MCF 10A (cell line): ENCODE results near the gene SPATA46. TPM values are rescaled to one million over a fixed set of nuclear protein-coding genes. Genes with fewer than 3 reads are reported as not detected.

Source experiments
- BruUV-seq: library from RNA; stranded (reverse); fragments of 400-500 nt; replicated peaks from 2 replicates; lab custom pipeline; 2021; lab: Mats Ljungman, UMichigan
- CTCF ChIA-PET: fragments of 300-600 bp; sonication (Branson Sonifier 250); formaldehyde crosslinking; extraction: SDS; loops from one replicate; lab custom pipeline; 2021; ENCODE audit warnings: antibody characterized with exemption, inconsistent platforms; lab: Yijun Ruan, JAX
- POLR2A ChIA-PET: fragments of 300-600, 350-650 bp; sonication (Branson Sonifier 250); formaldehyde crosslinking; extraction: SDS; loops from one replicate; lab custom pipeline; 2020; ENCODE audit warnings: antibody characterized with exemption, inconsistent platforms; lab: Yijun Ruan, JAX
- DNase-seq: peaks from one replicate; pipeline ENCODE4 v3.0.0-alpha.2; 2018; ENCODE audit not compliant: unreplicated experiment
- H3K27ac Mint-ChIP-seq: one replicate; pipeline ENCODE4 v1.8.0; 2022; ENCODE audit warnings: mild to moderate bottlenecking, low read depth, mixed read lengths; ENCODE audit not compliant: unreplicated experiment
- H3K27me3 Mint-ChIP-seq: one replicate; pipeline ENCODE4 v1.8.0; 2022; ENCODE audit warnings: mixed read lengths; ENCODE audit not compliant: insufficient read depth, unreplicated experiment
- H3K36me3 Mint-ChIP-seq: one replicate; pipeline ENCODE4 v1.8.0; 2022; ENCODE audit warnings: mild to moderate bottlenecking, moderate library complexity, mixed read lengths; ENCODE audit not compliant: insufficient read depth, unreplicated experiment
- H3K4me1 Mint-ChIP-seq: one replicate; pipeline ENCODE4 v1.8.0; 2022; ENCODE audit warnings: mixed read lengths; ENCODE audit not compliant: insufficient read depth, unreplicated experiment
- H3K4me3 Mint-ChIP-seq: one replicate; pipeline ENCODE4 v1.8.0; 2022; ENCODE audit warnings: mild to moderate bottlenecking, moderate library complexity, mixed read lengths; ENCODE audit not compliant: unreplicated experiment
- H3K9me3 Mint-ChIP-seq: one replicate; pipeline ENCODE4 v1.8.0; 2022; ENCODE audit warnings: mixed read lengths; ENCODE audit not compliant: unreplicated experiment
- intact Hi-C: fragments of 100-400 bp; cut with micrococcal nuclease; formaldehyde crosslinking; loops from 2 replicates; pipeline ENCODE4 v1.14.1; 2022
- total RNA-seq: library from RNA; stranded (reverse); gene quantifications from 2 replicates; pipeline ENCODE4 v1.2.3, GENCODE V29; 2022
- TF ChIP-seq, protein P1 (sequence below): fragments of 200-600 bp; IDR thresholded peaks from one replicate; pipeline ENCODE4 v1.8.0; 2022; ENCODE audit warnings: antibody characterized with exemption, mild to moderate bottlenecking; ENCODE audit not compliant: unreplicated experiment

Gene SPATA46
- total RNA-seq, 1 experiment from 2014 or later = not detected

DNA sequence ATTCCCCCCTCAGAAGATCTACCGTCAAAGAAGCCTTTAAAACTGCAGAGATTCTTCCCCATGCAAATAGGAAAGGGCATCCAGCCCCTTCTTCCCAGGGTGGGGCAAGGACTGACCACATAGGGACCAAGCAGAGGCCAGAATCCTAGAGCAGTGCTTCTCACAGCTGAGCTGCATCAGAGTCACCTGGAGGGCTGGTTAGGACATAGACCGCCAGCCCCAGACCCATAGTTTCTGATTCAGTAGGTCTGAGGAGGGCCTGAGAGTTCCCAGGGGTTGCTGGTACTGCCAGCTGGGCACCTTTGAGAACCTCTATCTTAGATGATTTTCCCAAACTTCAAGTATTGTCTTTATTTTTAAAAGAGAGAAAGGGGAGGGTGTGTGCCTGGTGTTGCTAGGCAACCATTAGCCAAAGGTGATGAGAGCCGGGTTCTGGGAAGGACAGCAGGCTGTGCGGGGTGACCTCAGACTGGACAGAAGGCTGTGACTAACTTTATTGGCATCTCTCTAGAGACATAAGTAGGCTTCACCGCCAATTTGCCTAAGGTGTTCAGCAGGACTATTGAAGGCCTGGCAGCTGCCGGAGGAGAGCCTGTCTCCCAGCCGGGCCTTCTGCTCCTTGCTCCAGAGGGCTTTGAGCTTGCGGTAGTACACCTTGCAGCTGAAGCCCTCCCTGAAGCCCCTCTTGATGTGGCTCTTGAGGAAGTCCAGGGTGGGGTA lies 3.0 kb downstream of the SPATA46 start:
- ChIA-PET CTCF (interaction anchor here (0.6 to 4.3 kb wide), 7 partner anchors 8 to 337 kb away, joined by 3 to 27 read pairs (median 5); partner anchors contain the start of gene C1orf226), POLR2A (interaction anchor here (0.7 to 4.6 kb wide), 4 partner anchors 8 to 304 kb away, joined by 3 to 77 read pairs (median 4); partner anchors contain the start of genes C1orf226 and NOS1AP)
- BruUV-seq = no TSS peak
- Mint-ChIP-seq H3K4me1 (peaks cover 33% of the 10 kb centered on the region), H3K27ac (peak overlapping the region; percentile 92), H3K4me3 (peak overlapping the region; percentile 6), H3K9me3 (no peaks in the 10 kb centered on the region), H3K27me3 (no peaks in the 10 kb centered on the region), H3K36me3 (peaks cover 6% of the 10 kb centered on the region)
- intact Hi-C loops = loop anchor here (1.0 kb wide), 1 partner anchor 8 kb away; the partner anchor contains the start of gene C1orf226
- peak; percentile 91 for DNase-seq
- TF ChIP-seq, protein P1, sequence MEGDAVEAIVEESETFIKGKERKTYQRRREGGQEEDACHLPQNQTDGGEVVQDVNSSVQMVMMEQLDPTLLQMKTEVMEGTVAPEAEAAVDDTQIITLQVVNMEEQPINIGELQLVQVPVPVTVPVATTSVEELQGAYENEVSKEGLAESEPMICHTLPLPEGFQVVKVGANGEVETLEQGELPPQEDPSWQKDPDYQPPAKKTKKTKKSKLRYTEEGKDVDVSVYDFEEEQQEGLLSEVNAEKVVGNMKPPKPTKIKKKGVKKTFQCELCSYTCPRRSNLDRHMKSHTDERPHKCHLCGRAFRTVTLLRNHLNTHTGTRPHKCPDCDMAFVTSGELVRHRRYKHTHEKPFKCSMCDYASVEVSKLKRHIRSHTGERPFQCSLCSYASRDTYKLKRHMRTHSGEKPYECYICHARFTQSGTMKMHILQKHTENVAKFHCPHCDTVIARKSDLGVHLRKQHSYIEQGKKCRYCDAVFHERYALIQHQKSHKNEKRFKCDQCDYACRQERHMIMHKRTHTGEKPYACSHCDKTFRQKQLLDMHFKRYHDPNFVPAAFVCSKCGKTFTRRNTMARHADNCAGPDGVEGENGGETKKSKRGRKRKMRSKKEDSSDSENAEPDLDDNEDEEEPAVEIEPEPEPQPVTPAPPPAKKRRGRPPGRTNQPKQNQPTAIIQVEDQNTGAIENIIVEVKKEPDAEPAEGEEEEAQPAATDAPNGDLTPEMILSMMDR = no peak

DNA sequence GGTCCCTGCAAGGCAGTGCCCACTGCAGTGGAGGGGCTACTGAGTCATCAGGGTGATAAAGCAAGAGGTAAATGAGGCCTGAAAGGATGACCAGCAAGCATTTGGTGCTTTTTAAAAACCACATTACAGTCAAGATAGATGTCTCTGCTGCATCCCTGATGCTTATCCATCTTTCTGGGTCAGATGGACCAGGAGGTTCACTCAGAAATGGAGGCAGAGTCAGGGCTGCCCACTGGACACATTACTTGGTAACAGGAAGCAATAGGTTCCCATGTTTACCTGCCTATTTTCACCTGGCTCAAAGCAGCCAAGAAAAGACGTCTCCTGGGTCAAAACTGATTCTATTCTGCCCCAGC lies 3.6 kb downstream of the SPATA46 start:
- BruUV-seq = no TSS peak
- no peaks in the 10 kb centered on the region for H3K27me3 Mint-ChIP-seq
- H3K9me3 Mint-ChIP-seq = no peaks in the 10 kb centered on the region
- TF ChIP-seq, protein P1 = no peak
- peak overlapping the region; percentile 6 for H3K4me3 Mint-ChIP-seq
- peak overlapping the region; percentile 92 for H3K27ac Mint-ChIP-seq
- POLR2A ChIA-PET = interaction anchor here (0.9 to 4.6 kb wide), 6 partner anchors 9 to 76 kb away, joined by 3 to 77 read pairs (median 8); partner anchors contain the start of gene C1orf226
- CTCF ChIA-PET = interaction anchor here (0.7 to 4.3 kb wide), 6 partner anchors 9 to 336 kb away, joined by 4 to 27 read pairs (median 6); partner anchors contain the start of gene C1orf226
- H3K36me3 Mint-ChIP-seq = peaks cover 6% of the 10 kb centered on the region
- H3K4me1 Mint-ChIP-seq = peaks cover 31% of the 10 kb centered on the region
- no peak for DNase-seq
- intact Hi-C loops = loop anchor here (1.0 kb wide), 1 partner anchor 8 kb away; the partner anchor contains the start of gene C1orf226

DNA sequence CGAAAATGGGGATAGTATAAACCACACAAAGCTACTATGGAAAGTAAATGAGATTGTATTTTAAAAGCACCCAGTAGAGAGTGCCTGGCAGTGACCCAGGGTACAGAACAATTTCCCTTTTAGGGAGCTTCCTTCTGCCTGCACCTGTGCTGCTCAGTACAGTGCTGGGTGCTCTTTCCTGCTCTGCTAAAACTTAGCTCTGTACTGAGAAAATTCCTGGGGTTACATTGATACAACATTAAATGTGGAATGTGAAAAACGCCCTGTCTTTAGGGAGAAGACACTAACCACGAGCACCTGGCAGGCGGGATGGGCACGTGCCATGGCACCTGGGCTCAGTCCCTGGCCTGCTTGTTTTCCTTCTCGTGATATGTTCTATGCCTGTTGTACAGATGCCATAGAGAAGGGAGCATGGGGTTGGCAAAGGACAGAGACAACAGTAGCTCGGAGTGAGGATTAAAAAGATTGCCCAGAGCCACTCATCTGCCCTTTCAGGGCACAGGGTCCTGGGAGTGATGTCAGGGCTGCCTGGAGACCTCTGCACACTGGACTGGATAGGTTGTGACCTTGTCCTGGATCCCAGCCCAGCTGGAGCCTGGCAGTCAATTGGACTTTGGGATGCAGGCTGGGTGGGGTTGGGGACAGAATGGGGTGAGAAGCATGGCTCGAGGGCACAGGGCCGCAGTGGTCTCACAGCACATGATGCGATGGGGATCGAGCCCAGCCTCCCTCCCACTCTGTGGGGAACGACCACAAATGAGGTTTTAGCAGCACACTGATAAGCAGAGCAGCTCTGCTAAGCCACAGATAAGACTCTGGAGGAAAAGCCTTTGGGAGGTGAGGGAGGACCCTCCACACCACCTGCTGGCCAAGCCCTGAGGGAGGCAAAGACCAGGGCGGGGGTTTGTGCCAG lies 4.2 kb downstream of the SPATA46 start:
- no TSS peak for BruUV-seq

More for the DNA sequence above, 4.2 kb downstream of the SPATA46 start:
- TF ChIP-seq, protein P1 = no peak
- Mint-ChIP-seq H3K27ac (peak overlapping the region; percentile 92), H3K36me3 (peaks cover 6% of the 10 kb centered on the region), H3K4me1 (peaks cover 27% of the 10 kb centered on the region), H3K9me3 (no peaks in the 10 kb centered on the region), H3K4me3 (peak overlapping the region; percentile 3), H3K27me3 (no peaks in the 10 kb centered on the region)
- CTCF ChIA-PET = interaction anchor here (0.6 to 5.0 kb wide), 12 partner anchors 10 to 377 kb away, joined by 3 to 45 read pairs (median 5); partner anchors contain the start of gene C1orf226
- intact Hi-C loops = loop anchor here (1.0 kb wide), 1 partner anchor 9 kb away; the partner anchor contains the start of gene C1orf226
- POLR2A ChIA-PET = interaction anchor here (0.8 to 4.6 kb wide), 14 partner anchors 9 to 646 kb away, joined by 3 to 77 read pairs (median 4); partner anchors contain the start of gene C1orf226
- no peak for DNase-seq
